GM18519 (cell line): ENCODE measurements around the gene CTTN.
"Not testable (repeated sequence)": the region's sequence is repeated elsewhere in the genome, so short reads cannot be mapped to it uniquely, and the experiment has no call there.

Experiments
- ATAC-seq: cut with Tn5 transposase; IDR thresholded peaks from one replicate; pipeline ENCODE4 v1.9.1; 2021; ENCODE audit warnings: mild to moderate bottlenecking, moderate library complexity; ENCODE audit not compliant: unreplicated experiment, low FRiP score

The CTTN gene

DNA sequence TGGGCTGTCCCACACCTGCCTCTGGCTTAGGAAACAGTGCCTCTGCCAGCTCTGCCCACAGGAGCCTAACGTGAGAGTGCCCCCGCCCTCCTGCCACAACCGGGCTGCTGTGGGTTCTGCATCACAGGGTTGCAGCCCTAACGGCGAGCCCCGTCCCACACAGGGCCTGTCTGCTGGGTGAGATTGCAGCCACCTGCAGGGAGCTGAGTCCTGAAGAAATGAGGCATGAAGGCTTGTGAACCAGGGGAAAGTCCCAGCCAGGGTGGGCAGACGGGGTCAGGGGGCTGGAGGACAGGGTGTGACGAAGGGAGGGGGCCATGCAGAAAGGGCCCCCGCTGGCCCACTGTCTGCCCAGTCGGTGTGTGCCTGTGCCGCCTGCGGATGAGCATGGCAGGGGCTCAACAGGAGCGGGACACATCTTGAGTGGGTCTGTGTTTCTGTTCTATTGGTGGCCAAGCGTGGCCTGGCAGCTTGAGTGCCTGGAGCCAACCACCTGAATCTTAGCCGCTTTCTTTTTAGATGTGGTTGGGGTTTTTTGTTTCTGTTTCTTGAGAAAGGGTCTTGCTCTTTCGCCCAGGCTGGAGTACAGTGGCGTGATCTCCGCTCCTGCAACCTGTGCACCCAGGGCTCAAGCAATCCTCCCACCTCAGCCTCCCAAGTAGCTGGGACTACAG lies 38.9 kb downstream of the CTTN start:
- no peak for ATAC-seq

DNA sequence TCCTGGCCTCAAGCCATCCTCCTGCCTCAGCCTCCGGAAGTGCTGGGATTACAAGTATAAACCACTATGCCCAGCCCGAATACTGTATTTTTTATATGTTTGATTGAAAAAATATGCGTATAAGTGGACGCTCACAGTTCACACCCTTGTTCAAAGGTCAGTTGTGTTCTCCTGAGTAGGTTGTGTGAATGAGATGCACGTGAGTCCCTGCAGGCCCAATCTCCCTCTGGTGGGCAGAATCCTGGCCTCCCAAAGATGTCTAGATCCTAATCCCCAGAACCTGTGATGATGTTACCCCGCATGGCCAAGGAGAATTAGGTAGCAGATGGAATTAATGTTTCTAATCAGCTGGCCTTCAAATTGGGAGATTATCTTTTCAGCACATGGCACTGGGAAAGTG lies 41.9 kb downstream of the CTTN start:
- ATAC-seq: no peak

DNA sequence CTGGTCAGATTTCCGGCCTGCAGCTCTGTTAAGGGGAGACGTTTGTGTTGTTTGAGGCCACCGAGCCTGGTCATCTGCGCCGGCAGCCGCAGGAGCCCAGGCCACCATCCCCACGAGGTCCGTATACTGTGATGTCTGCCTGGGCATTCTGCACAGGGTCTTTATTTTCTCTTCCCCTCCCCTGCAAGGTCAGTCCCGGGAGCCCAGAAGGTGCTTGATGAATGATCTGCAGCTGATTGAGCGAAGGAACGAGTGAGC lies 45.4 kb downstream of the CTTN start:
- no peak for ATAC-seq

DNA sequence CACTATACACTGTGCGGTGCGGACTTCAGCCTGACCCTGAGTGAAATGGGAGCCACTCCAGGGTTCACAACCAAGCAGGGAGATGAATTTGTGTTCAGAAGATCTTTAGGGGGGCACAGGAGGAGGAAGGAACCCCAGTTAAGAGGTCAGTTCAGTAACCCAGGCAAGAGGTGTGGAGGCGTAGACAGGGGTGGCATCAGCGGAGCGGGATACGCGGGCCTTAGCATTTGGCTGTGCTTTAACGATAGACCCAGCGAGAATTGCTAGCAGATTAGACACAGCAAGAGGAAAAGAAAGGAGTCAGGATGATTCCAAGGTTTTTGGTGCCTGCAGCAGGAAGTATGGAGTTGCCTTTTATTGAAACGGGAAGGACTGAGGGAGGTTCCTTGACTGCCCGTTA lies 46.8 kb downstream of the CTTN start:
- ATAC-seq: no peak

DNA sequence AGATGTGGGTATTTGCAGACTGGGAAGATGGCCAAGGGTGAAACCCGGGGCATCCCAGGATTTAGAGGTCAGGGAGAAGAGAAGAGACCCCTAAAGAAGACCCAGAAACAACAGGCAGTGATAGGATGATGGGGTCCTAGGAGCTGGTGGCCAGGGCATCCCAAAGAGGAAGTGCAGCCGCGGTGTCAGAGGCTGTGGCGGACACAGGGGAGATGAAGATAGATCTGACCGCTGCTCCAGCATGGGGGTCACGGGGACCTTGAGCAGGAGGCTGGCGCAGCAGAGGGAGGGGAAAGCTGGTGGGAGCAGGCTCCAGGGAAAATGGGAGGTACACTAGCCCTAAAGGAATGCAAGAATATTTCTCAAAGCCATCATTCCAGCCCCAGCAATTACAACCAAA lies 47.3 kb downstream of the CTTN start:
- no peak for ATAC-seq

DNA sequence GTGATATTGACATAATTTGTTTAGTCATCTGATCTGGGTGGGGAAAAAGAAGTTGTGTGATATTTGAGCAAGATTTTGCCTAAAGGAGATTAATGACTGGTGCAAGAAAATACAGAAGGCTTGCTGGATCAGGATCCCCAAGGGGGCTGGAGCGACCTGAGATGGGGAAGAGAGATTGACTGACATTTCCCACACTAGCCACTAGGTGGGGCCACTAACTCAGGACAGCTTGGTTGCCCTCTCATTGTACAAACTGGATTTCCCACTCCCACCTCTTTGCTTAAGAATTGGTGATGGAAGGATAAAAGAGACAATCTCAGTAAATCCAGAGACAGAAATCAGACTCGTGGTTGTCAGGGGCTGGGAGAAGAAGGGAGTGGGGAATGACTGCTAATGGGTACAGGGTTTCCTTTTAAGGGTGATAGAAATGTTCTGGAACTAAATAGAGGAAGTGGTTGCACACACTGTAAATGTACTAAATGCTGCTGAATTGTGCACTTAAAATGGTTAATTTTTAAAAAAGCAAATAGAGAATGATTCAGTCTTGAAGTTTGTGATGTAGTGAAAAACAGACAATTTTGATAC lies 50.7 kb downstream of the CTTN start:
- ATAC-seq: no peak

DNA sequence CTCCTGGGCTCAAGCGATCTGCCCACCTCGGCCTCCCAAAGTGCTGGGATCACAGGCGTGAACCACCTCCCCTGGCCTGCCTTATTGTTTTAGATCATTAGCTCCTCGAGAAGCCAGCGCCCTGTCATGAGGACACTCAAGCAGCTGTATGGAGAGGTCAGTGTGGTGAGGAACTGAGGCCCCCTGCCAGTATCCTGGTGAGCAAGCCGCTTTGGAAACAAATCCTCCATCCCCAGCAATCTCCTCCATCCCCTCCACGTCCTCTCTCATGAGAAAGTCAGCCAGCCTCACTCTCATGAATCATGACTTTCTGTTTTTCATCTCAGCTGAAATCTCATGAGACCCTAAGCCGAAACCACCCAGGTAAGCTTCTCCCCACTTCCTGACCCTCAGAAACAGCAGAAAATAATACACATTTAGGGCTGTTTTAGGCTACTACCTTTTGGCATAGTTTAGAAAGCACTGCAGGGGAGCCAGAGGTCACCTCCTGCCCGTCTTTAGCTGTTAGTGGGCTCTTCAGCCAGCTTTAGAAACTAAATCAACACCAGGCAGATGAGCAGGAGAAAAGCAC lies 56.0 kb downstream of the CTTN start:
- no peak for ATAC-seq

DNA sequence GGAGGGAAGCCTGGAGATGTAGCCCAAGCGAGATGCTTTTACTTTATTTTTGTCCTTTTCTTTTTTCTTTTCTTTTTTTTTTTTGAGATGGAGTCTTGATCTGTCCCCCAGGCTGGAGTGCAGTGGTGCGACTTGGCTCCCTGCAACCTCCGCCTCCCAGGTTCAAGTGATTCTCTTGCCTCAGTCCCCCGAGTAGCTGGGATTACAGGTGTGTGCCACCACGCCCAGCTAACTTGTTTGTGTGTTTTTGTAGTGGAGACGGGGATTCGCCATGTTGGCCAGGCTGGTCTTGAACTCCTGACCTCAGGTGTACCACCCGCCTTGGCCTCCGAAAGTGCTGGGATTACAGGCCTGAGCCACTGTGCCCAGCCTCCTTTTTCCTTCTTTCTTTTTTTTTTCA lies 56.5 kb downstream of the CTTN start:
- not testable (repeated sequence) for ATAC-seq

DNA sequence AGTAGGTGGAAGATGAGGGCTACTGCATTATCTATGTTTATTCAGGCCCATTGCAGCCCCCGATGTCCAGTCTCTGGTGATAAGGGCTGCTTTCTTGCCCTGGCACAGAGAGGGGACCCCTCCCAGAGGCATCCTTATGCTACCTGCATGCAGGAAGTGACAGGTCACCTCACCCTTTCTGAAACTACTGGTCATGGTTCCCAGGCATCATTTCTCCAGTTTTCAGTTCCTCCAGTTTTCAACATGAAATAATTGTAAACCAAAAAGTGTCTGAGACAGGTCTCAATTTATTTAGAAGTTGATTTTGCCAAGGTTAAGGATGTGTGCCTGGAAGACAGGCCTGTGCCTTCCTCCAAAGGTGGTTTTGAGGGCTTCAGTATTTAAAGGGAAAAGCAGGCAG lies 57.0 kb downstream of the CTTN start:
- no peak for ATAC-seq

DNA sequence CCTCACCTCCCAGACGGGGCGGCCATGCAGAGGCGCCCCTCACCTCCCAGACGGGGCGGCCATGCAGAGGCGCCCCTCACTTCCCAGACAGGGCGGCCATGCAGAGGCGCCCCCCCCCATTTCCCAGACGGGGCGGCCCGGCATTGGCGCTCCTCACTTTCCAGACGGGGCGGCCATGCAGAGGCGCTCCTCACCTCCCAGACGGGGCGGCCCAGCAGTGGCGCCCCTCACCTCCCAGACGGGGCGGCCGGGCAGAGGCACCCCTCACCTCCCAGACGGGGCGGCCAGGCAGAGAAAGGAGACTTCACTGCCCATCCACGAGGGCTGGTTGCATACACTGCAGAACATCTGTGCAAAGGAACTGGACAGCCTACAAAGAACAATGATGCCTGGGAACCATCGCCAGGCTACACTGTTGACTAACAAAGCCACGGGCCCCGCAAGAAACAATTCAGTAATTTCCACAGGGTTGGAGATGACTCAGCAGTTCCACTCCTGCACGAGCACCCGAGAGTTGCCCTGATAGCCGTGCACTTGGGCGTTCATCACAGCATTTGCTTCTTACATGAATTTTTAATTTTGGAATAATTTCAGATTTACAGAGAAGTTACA lies 58.7 kb downstream of the CTTN start:
- ATAC-seq: no peak

DNA sequence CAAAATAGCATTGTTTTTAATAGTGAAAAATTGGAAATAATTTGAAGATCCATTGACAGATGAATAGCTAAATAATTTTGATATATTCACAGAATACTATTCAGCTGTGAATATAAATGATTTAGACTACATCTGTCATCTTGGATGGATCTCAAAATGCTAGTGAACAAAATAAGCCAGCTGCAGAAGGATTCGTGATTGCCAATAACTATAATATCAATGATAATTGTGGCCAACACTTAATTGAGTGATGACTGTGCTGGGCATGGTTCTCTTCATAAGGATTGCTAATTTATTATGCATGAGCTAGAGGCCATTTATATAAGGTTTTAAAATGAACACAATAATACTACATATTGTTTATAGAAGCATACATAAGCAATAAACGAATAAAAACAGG lies 60.4 kb downstream of the CTTN start:
- no peak for ATAC-seq

DNA sequence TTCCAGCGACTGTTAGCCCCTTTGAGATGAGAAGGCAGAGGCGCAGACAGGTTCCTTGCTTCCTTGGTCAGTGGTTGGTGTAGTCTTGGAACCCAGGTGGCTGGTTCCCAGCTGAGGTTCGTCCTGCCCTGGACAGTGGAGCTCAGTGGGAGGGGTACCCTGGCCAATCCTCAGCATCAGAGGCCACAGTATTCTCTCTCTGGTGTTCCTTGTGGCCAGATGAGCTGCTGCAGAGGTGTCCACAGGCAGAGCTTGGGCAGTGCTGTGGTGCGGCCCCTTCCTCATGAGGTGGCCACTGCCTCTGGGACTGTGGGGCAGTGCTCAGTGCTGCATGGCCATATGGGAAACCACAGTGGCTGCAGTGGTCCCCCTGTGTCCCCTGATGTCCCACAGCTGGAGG lies 61.8 kb downstream of the CTTN start:
- ATAC-seq: no peak

DNA sequence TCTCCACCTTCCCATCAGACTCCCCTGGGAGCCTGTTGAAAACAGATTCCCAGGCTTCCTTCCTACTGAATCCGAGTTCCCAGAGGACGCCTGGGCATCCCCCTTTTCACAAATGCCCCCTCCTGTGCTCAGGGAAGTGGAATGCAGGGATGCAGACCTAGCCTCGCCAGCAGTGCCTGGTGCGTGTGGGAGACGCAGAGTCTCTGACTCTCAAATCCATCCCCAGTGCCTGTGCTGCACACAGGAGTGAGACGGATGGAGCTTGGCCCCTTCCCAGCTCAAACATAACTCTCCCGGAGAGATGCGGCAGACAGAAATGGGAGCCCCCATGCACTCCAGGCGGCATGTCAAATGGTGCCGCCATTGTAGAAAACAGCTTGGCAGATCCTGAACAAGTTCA lies 62.6 kb downstream of the CTTN start:
- no peak for ATAC-seq

DNA sequence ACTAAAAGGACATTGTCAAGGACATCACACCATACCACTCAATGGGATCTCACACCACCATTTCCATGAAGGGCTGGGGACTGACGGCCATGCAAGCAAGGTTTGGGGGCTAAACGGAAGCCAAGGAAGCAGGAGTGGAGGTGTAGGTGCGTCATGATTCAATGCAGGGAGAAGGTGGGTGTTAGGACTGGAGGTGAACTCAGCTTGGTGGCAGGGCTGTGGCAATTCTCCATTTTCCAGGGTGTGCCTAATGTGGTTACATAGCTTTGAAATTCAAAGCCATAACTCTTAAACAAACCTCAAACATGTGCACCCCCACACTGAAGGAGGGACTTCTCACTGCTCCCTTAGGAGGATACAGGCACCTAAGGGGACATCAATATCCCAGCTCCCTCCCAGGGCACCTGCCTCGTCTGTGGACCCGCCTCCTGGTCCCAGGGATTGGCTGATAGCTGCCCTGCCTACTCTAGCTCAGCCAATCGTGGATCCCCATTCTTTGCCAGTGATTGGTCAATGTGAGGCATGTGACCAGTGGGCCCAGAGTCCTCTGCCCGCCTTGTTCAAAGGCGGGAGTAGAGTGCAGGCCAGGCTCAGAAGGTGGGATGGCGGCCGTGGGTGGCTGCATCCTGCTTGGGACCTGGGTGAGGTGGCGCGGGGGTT lies 64.6 kb downstream of the CTTN start:
- no peak for ATAC-seq

DNA sequence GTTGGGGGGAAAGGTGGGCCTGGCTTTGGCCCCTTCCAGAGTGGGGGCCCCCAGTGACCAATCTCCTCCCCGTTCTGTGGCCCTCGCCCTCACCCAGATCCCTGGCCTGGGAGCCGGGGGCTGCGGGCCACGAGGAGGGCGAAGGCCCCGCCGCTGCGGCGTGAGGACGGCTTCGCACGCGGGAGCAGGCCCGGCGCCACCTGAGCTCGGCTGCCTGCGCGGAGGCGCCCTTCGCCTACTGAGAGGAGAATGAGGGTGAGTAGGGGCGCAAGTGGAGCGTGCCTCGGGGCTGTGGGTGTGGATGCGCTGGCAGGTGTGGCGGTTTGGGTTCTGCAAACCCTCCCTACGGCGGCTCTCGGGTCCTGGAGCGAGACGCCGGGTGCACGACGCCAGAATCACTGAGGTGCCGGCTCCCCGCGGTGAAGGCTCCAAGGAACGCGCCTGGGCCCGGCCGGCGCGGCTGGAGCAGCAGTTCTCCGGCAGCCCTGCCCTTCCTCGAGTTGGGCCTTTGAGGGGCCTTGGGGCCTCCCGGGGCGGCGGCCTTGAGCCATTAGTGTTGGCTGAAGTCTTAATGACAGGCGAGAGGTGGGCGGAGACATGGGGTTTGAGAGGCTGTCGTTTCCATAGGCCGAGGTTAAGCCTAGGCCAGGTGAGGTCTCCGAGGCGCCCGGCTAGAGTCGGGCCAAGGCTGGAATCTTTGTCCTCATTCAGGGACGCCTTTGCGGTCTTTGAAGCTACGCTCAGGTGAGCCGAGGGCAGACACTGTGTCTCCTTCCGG lies 65.3 kb downstream of the CTTN start:
- no peak for ATAC-seq

DNA sequence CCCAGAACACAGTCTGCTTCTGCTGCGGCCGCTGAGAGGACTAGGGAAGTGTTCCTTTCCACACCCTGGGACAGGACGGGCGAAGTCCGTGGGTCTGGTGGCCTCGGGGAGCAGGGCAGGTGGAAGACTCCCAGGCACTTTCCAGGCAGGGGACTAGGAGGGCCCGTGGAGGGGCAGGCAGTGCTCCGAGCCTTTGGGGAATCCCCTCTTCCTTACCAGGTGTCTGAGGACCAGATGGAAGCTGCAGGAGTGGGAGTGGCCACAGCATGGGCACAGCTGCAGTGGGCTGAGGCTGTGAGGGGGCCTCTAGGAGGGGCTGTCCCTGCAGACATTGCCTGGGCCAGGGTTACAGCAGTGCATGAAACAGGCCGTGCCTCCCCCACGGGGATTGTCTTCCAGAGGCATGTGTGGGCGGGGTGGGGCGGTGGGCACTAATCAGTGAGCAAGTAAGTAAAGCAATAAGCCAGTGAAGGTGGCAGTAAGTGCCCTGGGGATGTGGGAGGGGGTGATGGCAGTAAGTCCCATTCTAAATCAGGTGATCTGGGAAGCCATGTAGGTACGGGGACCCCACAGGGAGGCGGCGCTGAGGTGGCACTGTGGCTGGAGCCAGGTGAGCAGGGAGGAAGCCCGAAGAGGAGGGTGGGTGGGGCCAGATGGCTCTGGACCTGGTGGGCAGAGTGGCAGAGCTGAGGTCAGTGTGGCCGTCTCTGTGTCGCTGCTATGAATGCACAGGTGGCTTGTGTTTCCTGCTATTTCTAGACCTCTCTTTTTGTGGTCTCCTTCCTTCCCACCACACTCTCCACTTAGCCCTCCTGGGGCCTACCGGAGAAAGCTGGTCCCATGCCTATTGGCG lies 66.4 kb downstream of the CTTN start:
- ATAC-seq: no peak

DNA sequence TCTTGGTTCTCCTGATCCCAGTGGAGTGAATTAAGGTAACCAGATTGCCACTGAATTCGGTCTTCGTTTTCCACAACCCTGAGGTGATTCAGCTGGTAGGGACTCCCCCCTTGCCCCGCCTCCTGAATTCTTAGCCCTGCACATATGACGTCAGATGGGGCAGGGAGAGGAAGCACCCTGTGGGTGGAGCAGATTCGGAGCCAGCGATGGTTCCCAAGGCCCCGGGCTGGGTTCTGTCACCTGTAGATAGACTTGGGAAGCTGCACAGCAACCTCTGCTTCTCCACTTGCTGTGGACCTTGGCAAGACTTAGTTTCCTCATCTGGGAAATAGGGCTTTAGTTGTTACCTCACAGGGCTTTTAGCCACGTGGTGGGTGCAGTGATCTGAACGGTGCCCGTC lies 67.8 kb downstream of the CTTN start:
- no peak for ATAC-seq

DNA sequence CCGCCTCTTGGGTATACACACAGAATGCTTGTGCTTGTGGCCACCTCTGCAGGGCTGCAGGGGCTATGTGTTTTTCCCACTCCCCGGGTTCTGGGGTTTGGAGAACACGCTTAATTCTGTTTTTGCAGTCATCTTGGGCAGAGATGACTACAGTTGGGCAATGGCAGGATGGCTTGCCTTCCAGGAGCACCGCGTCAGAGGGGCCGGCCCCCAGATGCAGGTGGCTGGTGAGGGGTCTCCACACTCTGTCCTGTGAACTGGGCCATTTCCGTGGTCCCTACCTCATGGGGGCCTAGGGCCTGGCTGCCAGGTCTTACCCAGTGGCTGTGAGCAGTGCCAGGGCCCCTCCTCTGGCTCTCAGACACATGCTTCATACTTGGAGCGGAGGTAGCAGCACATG lies 68.3 kb downstream of the CTTN start:
- no peak for ATAC-seq

DNA sequence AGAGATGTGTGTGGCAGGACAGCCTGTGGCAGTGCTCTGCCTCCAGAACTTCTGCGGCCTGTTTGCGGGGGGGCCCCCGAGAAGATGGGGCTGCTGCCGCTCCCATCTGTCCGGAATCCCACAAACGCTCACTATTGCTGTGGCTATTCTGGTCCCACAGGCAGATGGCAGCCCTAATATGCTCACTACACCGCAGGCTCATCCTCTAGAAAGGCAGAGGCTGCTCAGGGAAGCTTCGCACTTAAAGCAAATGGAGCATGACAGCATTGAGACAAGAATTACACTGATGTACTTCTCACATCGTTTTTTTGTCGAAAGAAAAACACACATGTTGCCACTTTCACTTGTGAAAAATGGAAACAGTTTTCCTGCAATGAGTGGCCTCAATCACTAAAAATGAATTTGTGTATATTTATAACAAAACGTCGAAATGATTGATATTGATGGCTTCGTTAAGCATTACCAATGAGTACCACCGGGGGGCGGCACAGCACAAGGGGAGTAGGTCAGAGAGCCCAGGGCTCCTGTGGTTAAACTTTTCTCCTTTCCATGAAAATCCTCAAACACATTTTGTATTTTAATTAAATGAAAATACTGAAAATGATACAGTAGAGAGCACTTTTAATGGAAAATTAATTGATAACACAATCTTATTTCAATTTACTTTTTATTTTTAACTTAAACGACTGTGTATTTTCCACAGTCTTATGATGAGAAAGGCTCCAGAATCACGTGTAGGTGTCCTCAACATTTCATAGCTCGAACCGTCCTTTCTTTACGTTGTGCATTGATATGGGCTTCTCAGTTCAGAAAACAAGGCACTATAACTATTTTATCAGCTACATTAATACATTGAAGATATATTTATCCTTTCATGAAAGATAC lies 69.1 kb downstream of the CTTN start:
- no peak for ATAC-seq
